ENCODE data around the gene ZNF732. TPM values are rescaled to one million over a fixed set of nuclear protein-coding genes. Genes with fewer than 3 reads are reported as not detected.

ZNF732 gene
- total and polyA plus RNA-seq, 9 of the 15 experiments (the other 6 are each of a cell fraction or from before 2014, with no cell fraction given) = 0.06 to 0.36 (median 0.15) TPM; not detected in 1

GRCh38 chr4:223913-224497, 81.3 kb downstream of the ZNF732 start:
- BruUV-seq (replicated peaks) = no TSS peak
- H3K9ac ChIP-seq (ENCODE audit: insufficient read depth in 1 of 2, low read depth in 2 of 2, low read length in 2 of 2) = no peak overlapping the region
- FAIRE-seq (no peak), ATAC-seq (no peak), DNase-seq (ENCODE audit: extremely low read depth in 1 of 4, low spot score in 3 of 4) (no peak)
- no peaks in the 10 kb centered on the region for H3K9me1 ChIP-seq (ENCODE audit: control insufficient read depth, insufficient read depth, low read length)
- H2AFZ ChIP-seq (ENCODE audit: low read depth, low read length) = no peak overlapping the region
- H3K27ac ChIP-seq (ENCODE audit: extremely low read depth, low read depth, low read length) = no peak overlapping the region
- no peaks in the 10 kb centered on the region for H3K36me3 ChIP-seq (ENCODE audit: control insufficient read depth, insufficient read depth, low read length)
- H4K20me1 ChIP-seq (replicated peaks; ENCODE audit: control insufficient read depth, insufficient read depth, low read length) = no peaks in the 10 kb centered on the region
- no peaks in the 10 kb centered on the region for H3K27me3 ChIP-seq (ENCODE audit: control insufficient read depth in 2 of 2, insufficient read depth in 2 of 2, low read length in 2 of 2)
- no peaks in the 10 kb centered on the region for H3K79me2 ChIP-seq (ENCODE audit: control insufficient read depth, insufficient read depth, low read length)
- in situ Hi-C loops (cut with MboI) (no loop called here), intact Hi-C loops (cut with micrococcal nuclease) (no loop called here)
- H3K4me1 ChIP-seq (replicated peaks in 1 of 2; ENCODE audit: control insufficient read depth in 2 of 2, insufficient read depth in 2 of 2, low read length in 2 of 2) = no peaks in the 10 kb centered on the region
- POLR2A ChIA-PET = no interaction called here
- WGBS (ENCODE audit: insufficient coverage, low coverage, missing lambda C conversion rate) = 7% methylated on average over 1 of the region's 1 CpG
- no peak overlapping the region for H3K4me3 ChIP-seq
- no peak overlapping the region for H3K4me2 ChIP-seq (ENCODE audit: insufficient read depth, low read length)
- CTCF ChIA-PET (ENCODE audit: low intra/inter-chr PET ratio) = no interaction called here
- peaks cover 4% of the 10 kb centered on the region; the same call in 1 of the 2 replicates for H3K9me3 ChIP-seq (replicated peaks; ENCODE audit: control insufficient read depth, insufficient read depth, low read depth, low read length)
- no peak for TF ChIP-seq TFAM (CRISPR knock-in tag; conservative IDR thresholded peaks at IDR 0.05)
- no peak for TF ChIP-seq FOXJ2 (tag; IDR thresholded peaks at IDR 0.05)
- no peak for TF ChIP-seq TGIF2 (CRISPR knock-in tag; IDR thresholded peaks at IDR 0.05)
- no peak for TF ChIP-seq ZMIZ1 (IDR thresholded peaks at IDR 0.05; ENCODE audit: low read depth in 2 of 2, low read length in 2 of 2)
- no peak for TF ChIP-seq BACH1 (tag; IDR thresholded peaks at IDR 0.05)
- no peak for TF ChIP-seq AFF4 (CRISPR knock-in tag; IDR thresholded peaks at IDR 0.05)
- no peak for TF ChIP-seq ARID3A (IDR thresholded peaks at IDR 0.05; ENCODE audit: borderline replicate concordance, low read depth, low read length)
- TF ChIP-seq NRF1 (conservative IDR thresholded peaks at IDR 0.05 in 1 of 2, IDR thresholded peaks at IDR 0.05 in 1 of 2) = no peak
- TF ChIP-seq POLR2B (IDR thresholded peaks at IDR 0.05; ENCODE audit: low read depth, partially characterized antibody) = no peak

Measured in K562 (cell line).